T-helper 17 cell (primary cell): ENCODE measurements around the gene IGSF9B. TPM values are rescaled to one million over a fixed set of nuclear protein-coding genes. Genes with fewer than 3 reads are reported as not detected.

ENCODE experiments used
- ATAC-seq: fragments of 150-1000 bp; cut with Tn5 transposase; 2 replicates; pipeline ENCODE4 v1.10.0; 2021; ENCODE audit warnings: mild to moderate bottlenecking, moderate library complexity
- DNase-seq, 3 donors: peaks; one replicate each; pipeline versions ENCODE4 v3.0.0 to v3.0.0-alpha.2; 2020 to 2021
- H3K9me3 ChIP-seq: one replicate; pipeline ENCODE4 v1.7.0; 2013; ENCODE audit warnings: low read length, mild to moderate bottlenecking; ENCODE audit not compliant: control insufficient read depth, poor library complexity, severe bottlenecking
- H3K27ac Mint-ChIP-seq: one replicate; pipeline ENCODE4 v1.8.0; 2022; ENCODE audit warnings: mild to moderate bottlenecking, moderate library complexity, mixed read lengths
- H3K27me3 Mint-ChIP-seq: one replicate; pipeline ENCODE4 v1.8.0; 2022; ENCODE audit warnings: mixed read lengths
- H3K36me3 Mint-ChIP-seq: one replicate; pipeline ENCODE4 v1.8.0; 2022; ENCODE audit warnings: low read depth, mixed read lengths
- H3K4me1 Mint-ChIP-seq: one replicate; pipeline ENCODE4 v1.8.0; 2022; ENCODE audit warnings: mild to moderate bottlenecking, mixed read lengths
- H3K4me3 Mint-ChIP-seq: one replicate; pipeline ENCODE4 v1.8.0; 2022; ENCODE audit warnings: mild to moderate bottlenecking, moderate library complexity, mixed read lengths
- total RNA-seq, 4 donors: library from RNA in 2 of 4; stranded (reverse) in 2 of 4; gene quantifications; one replicate each; pipeline ENCODE4 v1.2.3 and lab custom pipeline; 2022 to 2026

Gene IGSF9B
- total RNA-seq, 2 donors from 2014 or later, result 43.8 to 52.9 TPM

DNA sequence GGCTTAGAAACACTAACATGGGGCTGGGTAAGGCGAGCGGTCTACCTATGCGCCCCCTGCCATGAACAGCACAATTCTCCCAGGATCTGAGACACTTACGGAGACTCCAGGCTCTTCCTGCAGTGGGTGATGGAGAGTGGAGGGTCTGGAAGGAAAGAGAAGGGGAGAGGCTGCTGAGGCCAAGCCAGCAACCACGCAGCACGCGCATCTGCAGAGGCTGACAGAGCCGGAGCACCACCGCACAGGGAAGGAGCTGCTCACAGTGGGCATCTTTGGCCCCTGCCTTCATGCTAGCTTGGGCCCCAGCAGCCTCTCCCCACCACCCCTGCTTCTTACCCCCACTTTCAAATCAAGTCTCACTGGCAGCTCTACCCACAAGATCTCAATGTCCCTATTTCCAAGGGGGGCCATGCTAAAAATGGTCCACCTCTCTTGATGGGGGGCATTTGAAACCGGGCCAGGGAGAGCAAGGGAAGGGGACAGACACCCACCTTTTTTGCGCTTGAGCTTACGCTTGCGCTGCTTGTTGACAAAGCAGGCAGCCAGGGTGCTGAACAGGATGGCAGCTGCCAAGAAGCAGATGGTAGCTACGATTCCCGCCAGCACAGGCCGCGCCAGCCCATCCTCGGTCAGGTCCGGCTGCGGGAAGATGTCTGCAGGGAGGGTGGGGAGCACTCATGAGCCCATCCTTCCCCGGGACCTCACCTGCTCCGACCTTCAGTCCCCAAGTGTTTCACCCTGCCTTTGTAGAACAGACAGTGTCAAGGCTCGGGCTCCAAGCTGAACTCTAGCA lies 34.5 kb downstream of the IGSF9B start:
- Mint-ChIP-seq H3K4me3 (no peak overlapping the region), H3K4me1 (peaks cover 5% of the 10 kb centered on the region), H3K36me3 (peaks cover 9% of the 10 kb centered on the region), H3K27ac (no peak overlapping the region), H3K27me3 (no peaks in the 10 kb centered on the region)
- H3K9me3 ChIP-seq, result no peaks in the 10 kb centered on the region
- no peak for ATAC-seq
- DNase-seq, result no peak

- Mint-ChIP-seq H3K36me3 (peaks cover 9% of the 10 kb centered on the region), H3K27ac (no peak overlapping the region), H3K4me1 (peaks cover 3% of the 10 kb centered on the region), H3K4me3 (no peak overlapping the region), H3K27me3 (no peaks in the 10 kb centered on the region)
- no peak for ATAC-seq
- H3K9me3 ChIP-seq, result no peaks in the 10 kb centered on the region
- no peak for DNase-seq
These were observed 35.3 kb downstream of the IGSF9B start for GRCh38 chr11:133921513-133921912.

DNA sequence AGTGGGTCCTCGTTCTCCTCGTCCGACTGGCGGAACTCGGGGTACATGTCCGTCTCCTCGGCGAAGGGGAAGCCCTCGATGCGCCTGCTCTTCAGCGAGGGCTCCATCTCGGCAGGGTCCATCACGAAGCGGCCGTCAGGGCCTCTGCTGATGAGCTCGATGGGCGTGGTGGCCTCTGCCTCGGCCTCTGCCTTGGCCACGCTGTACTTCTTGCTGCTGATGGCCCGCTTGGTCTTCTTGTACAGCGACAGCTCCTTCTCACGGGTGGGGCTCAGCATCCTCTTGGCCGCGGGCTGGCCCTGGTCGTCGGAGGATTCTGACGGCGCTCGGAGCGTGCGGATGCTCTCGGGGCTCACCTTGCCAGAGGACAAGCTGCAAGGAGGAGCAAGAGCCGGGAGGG lies 35.7 kb downstream of the IGSF9B start:
- no peaks in the 10 kb centered on the region for H3K27me3 Mint-ChIP-seq
- no peak overlapping the region for H3K4me3 Mint-ChIP-seq
- peaks cover 9% of the 10 kb centered on the region for H3K36me3 Mint-ChIP-seq
- H3K4me1 Mint-ChIP-seq, result peaks cover 6% of the 10 kb centered on the region
- no peaks in the 10 kb centered on the region for H3K9me3 ChIP-seq
- no peak overlapping the region for H3K27ac Mint-ChIP-seq
- DNase-seq, result no peak
- ATAC-seq, result no peak

DNA sequence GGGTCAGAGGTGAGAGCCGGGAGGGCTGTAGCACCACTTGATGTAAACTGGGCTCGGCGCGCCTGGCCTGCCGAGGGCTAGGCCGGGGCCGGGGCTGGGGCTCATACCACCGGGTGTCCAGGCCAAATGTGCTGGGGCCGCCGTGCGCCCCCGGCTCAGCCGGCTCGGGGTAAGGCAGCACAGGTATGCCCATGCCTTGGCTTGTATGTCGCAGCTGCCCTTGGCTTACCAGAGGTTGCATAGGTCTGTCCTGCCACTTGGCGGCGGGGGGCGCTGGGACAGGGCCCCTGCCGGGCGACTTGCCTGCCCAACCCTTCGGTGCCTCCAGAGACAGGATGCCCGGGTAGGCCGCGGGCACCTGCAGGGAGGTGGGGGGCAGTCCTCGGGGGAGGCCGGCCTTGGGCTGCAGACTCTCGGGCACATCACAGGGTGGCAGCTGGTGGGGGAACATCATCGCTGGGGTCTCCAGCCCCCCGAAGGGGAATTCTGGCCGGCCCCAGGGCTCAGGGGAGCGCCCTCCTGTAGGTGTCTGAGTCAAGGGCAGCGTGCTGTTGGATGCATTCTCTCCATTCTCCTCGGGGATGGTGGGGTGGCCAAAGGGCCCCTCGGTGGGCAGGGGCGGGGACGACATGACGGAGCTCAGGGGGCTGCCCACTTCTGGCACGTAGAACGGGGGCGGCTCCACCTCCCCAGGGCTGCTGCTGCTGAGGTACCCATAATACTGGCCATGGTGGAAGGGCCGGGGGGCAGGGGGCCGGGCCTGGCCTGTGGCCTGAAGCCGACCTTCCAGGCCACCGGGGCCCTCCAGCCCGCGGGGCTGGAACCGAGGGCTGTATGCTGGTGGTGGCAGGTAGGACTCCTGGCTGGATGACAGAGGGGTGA lies 36.4 kb downstream of the IGSF9B start:
- H3K27ac Mint-ChIP-seq, result no peak overlapping the region
- no peaks in the 10 kb centered on the region for H3K9me3 ChIP-seq
- H3K27me3 Mint-ChIP-seq, result no peaks in the 10 kb centered on the region
- H3K36me3 Mint-ChIP-seq, result peaks cover 6% of the 10 kb centered on the region
- ATAC-seq (no peak), DNase-seq (no peak)
- H3K4me1 Mint-ChIP-seq, result peaks cover 8% of the 10 kb centered on the region
- no peak overlapping the region for H3K4me3 Mint-ChIP-seq

DNA sequence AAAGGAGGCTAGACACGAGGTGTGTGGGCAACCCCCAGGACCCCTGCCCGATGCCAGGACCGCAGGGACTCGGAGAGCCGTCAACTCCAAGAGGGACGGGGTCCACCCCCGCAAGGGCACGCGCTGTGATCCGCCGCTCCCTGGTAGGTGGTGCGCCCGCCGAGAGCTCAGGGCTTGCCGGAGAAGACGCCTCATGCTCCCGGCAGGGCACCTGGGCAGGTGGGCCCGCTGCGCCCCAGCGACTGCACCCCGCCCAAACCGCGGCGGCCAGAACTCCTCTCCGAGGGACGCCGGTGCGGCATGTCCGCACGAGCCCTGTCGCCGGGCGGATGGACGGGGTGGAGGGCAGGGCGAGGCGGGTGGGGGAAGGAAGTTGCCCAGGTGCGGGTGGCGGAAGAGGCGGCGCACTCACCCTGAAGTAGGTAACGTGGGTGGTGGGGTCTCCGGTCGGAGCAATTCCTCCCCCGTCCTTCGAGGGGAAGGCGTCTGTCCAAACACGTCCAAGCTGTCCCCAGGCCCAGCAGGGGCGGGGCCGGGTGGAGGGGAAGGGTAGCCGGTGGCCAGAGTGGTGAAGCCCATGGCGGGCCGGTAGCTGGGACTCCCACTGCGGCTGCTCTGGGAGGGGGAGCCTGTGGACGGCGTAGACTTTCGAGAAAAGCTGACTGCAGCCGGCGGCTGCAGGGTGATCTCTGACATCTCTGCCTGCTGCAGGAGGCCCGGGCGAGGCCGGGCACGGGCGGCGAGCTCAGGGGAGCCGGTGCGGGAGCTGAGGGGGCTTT lies 37.2 kb downstream of the IGSF9B start:
- Mint-ChIP-seq H3K27ac (peak overlapping the region; percentile 39), H3K36me3 (peaks cover 6% of the 10 kb centered on the region)
- peak; percentile 28 for ATAC-seq

GRCh38 chr11:133918608-133919260 lies 38.0 kb downstream of the IGSF9B start:
- no peaks in the 10 kb centered on the region for H3K9me3 ChIP-seq
- peak; percentile 19 for ATAC-seq
- Mint-ChIP-seq H3K27ac (peak overlapping the region; percentile 39), H3K4me1 (peaks cover 4% of the 10 kb centered on the region), H3K27me3 (no peaks in the 10 kb centered on the region), H3K36me3 (peaks cover 3% of the 10 kb centered on the region), H3K4me3 (peak overlapping the region; percentile 82)
- DNase-seq, result no peak

More for the DNA sequence above, 37.2 kb downstream of the IGSF9B start:
- DNase-seq, result no peak
- Mint-ChIP-seq H3K27me3 (no peaks in the 10 kb centered on the region), H3K4me1 (peaks cover 8% of the 10 kb centered on the region), H3K4me3 (peak overlapping the region; percentile 82)
- no peaks in the 10 kb centered on the region for H3K9me3 ChIP-seq

DNA sequence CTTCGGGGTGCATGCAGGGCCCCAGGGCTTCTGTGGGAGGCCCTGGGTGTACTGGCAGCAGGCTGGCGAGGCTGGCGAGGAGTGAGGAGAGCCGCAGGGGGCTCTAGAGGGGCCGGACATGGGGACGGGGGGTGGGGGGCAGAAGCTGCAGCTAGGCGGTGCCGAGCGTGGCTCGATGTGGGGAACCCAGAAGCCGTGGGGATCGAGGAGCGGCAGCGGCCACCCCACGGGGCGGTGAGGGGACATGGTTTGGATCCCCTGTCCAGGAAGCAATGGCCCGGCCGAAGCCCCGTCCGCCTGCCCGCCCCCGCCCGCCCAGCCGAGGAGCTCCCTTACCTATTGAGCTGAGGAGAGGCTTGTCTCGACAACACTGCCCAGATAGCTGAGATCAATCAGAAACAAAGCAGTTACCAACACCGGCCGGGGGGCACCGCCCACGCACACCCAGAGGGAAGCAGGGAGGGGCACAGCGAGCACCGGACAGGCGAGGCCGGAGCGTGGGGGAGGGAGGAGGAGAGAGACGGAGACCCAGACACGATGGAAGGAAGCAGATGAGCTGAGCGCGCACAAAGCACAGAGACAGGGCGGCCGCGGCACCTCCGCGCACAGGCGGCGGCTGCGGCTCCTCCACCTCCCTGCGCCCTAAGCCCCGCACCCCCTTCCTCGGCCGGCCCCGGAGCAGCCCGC lies 38.7 kb downstream of the IGSF9B start:
- H3K9me3 ChIP-seq, result no peaks in the 10 kb centered on the region
- peaks cover 3% of the 10 kb centered on the region for H3K36me3 Mint-ChIP-seq
- DNase-seq, result no peak
- peaks cover 4% of the 10 kb centered on the region for H3K4me1 Mint-ChIP-seq
- no peak overlapping the region for H3K27ac Mint-ChIP-seq
- peak overlapping the region; percentile 81 for H3K4me3 Mint-ChIP-seq
- no peaks in the 10 kb centered on the region for H3K27me3 Mint-ChIP-seq
- peak; percentile 35 for ATAC-seq

DNA sequence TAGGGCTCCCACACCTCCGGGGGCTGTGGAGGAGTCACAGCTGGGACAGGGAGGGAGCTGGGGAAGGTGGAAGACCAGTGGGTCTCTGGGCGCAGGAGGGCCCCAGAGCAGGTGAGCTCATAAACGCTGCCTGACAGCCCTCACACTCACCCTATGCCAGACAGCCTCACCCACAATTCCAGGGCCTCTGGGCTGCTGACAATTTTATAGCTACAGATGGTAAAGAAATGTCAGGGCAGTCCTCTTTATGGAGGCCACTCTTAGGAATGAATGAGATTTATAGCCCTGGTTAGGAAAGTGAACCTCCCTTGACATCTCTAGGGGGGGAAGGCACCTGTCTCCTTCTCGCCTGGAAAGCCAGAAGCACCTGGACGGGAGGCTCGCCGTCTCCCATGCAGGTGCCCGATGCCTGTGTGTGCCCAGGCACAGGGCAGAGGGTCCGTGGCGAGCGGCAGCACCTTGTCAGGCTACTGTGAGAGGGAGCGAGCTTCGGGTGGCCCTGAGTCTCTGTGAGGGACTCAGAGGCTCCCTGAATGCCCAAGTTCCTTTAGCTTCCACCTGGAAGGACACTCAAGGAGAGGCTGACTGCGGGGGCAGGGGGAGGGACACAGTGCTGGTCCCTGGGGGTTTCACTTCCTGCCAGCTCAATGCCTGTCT lies 39.9 kb downstream of the IGSF9B start:
- peaks cover 3% of the 10 kb centered on the region for H3K36me3 Mint-ChIP-seq
- no peak for ATAC-seq
- H3K4me3 Mint-ChIP-seq, result peak overlapping the region; percentile 81
- DNase-seq, result no peak
- peaks cover 4% of the 10 kb centered on the region for H3K4me1 Mint-ChIP-seq
- H3K9me3 ChIP-seq, result no peaks in the 10 kb centered on the region
- no peaks in the 10 kb centered on the region for H3K27me3 Mint-ChIP-seq
- no peak overlapping the region for H3K27ac Mint-ChIP-seq

GRCh38 chr11:133913761-133914160 lies 43.0 kb downstream of the IGSF9B start:
- ATAC-seq (no peak), DNase-seq (no peak)
- peaks cover 8% of the 10 kb centered on the region for H3K36me3 Mint-ChIP-seq
- H3K27ac Mint-ChIP-seq, result peak overlapping the region; percentile 41
- peaks cover 10% of the 10 kb centered on the region for H3K4me1 Mint-ChIP-seq
- H3K27me3 Mint-ChIP-seq, result no peaks in the 10 kb centered on the region
- no peaks in the 10 kb centered on the region for H3K9me3 ChIP-seq
- H3K4me3 Mint-ChIP-seq, result no peak overlapping the region

GRCh38 chr11:133911171-133911570 lies 45.6 kb downstream of the IGSF9B start:
- H3K4me3 Mint-ChIP-seq, result no peak overlapping the region
- peaks cover 8% of the 10 kb centered on the region for H3K36me3 Mint-ChIP-seq
- no peaks in the 10 kb centered on the region for H3K27me3 Mint-ChIP-seq
- H3K9me3 ChIP-seq, result no peaks in the 10 kb centered on the region
- peak overlapping the region; percentile 57 for H3K27ac Mint-ChIP-seq
- no peak for DNase-seq
- ATAC-seq, result no peak
- peaks cover 9% of the 10 kb centered on the region for H3K4me1 Mint-ChIP-seq

- H3K9me3 ChIP-seq, result no peaks in the 10 kb centered on the region
- H3K4me1 Mint-ChIP-seq, result peaks cover 7% of the 10 kb centered on the region
- H3K27ac Mint-ChIP-seq, result no peak overlapping the region
- peaks cover 8% of the 10 kb centered on the region for H3K36me3 Mint-ChIP-seq
- DNase-seq (no peak), ATAC-seq (no peak)
- H3K4me3 Mint-ChIP-seq, result no peak overlapping the region
- H3K27me3 Mint-ChIP-seq, result no peaks in the 10 kb centered on the region
These were observed 46.7 kb downstream of the IGSF9B start for GRCh38 chr11:133910101-133910500.

DNA sequence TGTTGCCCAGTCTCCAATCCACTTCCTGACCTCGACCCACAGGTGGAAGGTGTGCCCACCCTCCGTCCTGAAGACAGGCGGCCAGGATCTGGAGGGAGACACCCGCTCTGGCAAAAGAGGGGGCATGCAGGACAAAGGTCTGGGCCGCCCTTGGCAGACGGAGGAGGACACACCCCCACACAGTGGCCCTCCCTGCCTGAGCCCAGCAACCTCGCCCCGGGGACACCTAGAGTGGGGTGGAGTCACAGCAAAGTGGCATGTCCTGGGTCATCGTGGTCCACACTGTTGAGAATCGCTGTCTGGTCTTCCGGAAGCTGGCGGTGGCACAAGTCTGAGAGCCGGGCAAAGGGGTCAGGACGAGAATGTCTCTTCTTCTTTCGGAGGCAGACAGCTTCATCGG lies 47.9 kb downstream of the IGSF9B start:
- DNase-seq (no peak), ATAC-seq (no peak)
- H3K9me3 ChIP-seq, result no peaks in the 10 kb centered on the region
- Mint-ChIP-seq H3K4me3 (no peak overlapping the region), H3K27me3 (no peaks in the 10 kb centered on the region), H3K36me3 (peaks cover 8% of the 10 kb centered on the region), H3K4me1 (peaks cover 12% of the 10 kb centered on the region), H3K27ac (no peak overlapping the region)
